ENCODE measurements around the gene MRPS26. TPM values are rescaled to one million over a fixed set of nuclear protein-coding genes. Genes with fewer than 3 reads are reported as not detected.
A peak's percentile ranks its signal among the peaks of the same experiment; 100 is the strongest.

The MRPS26 gene
- total and polyA plus RNA-seq, 2 of the 13 experiments (the other 11 are each of a cell fraction or from before 2014, with no cell fraction given), result 89.8 to 187 TPM

DNA sequence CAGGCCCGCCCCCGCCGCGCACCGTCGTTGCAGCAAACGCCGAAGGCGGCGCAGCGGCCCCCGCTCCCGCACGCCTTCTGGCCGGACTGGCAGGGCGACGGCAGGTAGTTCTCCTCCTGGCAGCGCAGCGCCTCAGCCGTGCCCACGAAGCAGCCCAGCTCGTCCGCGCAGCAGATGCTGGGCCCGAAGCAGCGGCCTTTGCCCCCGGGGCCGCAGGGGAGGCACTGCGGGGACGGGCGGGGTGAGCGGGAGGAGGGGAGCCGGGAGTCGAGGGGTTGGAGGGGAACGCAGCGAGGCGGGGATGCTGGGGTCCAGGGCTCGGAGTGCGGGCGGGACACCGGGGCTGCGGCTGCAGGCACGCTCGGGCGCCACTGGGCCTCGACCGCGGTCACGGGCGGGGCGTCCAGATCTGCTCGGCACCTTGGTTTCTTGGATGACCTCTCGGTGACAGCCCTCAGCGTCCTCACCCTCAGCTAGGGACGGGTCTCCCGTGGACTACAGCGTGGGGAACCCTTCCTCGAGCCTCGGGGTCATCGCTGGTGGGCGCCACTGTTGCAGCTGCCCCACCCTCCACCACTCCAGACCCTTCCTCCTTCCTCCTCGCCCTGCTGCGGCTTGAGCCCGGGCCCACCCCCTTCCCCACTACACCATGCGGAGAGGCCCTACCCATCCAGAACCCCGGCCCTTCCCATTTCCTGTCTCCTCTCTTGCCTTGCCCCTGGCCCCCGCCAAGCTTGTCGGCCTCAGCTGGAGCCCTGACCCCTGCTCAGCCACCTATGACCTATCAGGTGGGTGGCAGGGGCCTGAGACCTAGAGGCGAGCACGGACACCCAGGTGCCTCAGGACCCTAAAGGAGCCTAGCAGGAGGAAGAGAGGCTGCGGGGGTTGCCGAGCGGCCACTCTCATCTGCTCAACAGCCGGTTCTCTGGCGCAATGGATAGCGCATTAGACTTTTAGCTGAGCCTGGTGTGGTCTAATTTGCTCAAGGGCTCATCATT, 37.4 kb downstream of the MRPS26 start (continued):
- TF ChIP-seq RAD51 (IDR thresholded peaks at IDR 0.05; ENCODE audit: borderline replicate concordance), result no peak
- TF ChIP-seq ZNF567 (CRISPR knock-in tag; IDR thresholded peaks at IDR 0.05; ENCODE audit: borderline replicate concordance), result 0 out of 2 replicates have a peak, but pooled peaks have one; percentile 67
- TF ChIP-seq, protein P1, sequence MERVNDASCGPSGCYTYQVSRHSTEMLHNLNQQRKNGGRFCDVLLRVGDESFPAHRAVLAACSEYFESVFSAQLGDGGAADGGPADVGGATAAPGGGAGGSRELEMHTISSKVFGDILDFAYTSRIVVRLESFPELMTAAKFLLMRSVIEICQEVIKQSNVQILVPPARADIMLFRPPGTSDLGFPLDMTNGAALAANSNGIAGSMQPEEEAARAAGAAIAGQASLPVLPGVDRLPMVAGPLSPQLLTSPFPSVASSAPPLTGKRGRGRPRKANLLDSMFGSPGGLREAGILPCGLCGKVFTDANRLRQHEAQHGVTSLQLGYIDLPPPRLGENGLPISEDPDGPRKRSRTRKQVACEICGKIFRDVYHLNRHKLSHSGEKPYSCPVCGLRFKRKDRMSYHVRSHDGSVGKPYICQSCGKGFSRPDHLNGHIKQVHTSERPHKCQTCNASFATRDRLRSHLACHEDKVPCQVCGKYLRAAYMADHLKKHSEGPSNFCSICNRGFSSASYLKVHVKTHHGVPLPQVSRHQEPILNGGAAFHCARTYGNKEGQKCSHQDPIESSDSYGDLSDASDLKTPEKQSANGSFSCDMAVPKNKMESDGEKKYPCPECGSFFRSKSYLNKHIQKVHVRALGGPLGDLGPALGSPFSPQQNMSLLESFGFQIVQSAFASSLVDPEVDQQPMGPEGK (CRISPR knock-in tag; IDR thresholded peaks at IDR 0.05), result peak; percentile 35
- TF ChIP-seq, protein P2, sequence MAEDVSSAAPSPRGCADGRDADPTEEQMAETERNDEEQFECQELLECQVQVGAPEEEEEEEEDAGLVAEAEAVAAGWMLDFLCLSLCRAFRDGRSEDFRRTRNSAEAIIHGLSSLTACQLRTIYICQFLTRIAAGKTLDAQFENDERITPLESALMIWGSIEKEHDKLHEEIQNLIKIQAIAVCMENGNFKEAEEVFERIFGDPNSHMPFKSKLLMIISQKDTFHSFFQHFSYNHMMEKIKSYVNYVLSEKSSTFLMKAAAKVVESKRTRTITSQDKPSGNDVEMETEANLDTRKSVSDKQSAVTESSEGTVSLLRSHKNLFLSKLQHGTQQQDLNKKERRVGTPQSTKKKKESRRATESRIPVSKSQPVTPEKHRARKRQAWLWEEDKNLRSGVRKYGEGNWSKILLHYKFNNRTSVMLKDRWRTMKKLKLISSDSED (CRISPR knock-in tag; IDR thresholded peaks at IDR 0.05), result no peak
- TF ChIP-seq KLF12 (CRISPR knock-in tag; IDR thresholded peaks at IDR 0.05; ENCODE audit: borderline replicate concordance), result no peak
- peak; percentile 56; the same call in 1 of the 2 replicates for TF ChIP-seq NFKB2 (CRISPR knock-in tag; IDR thresholded peaks at IDR 0.05; ENCODE audit: borderline replicate concordance)
- TF ChIP-seq ZNF484 (CRISPR knock-in tag; IDR thresholded peaks at IDR 0.05; ENCODE audit: borderline replicate concordance, low read depth), result no peak
- TF ChIP-seq KDM1A (CRISPR knock-in tag; IDR thresholded peaks at IDR 0.05), result no peak
- TF ChIP-seq ZNF766 (CRISPR knock-in tag; IDR thresholded peaks at IDR 0.05; ENCODE audit: borderline replicate concordance), result no peak
- no peak for TF ChIP-seq KDM6A (CRISPR knock-in tag; IDR thresholded peaks at IDR 0.05; ENCODE audit: low read depth)
- TF ChIP-seq, protein P3, sequence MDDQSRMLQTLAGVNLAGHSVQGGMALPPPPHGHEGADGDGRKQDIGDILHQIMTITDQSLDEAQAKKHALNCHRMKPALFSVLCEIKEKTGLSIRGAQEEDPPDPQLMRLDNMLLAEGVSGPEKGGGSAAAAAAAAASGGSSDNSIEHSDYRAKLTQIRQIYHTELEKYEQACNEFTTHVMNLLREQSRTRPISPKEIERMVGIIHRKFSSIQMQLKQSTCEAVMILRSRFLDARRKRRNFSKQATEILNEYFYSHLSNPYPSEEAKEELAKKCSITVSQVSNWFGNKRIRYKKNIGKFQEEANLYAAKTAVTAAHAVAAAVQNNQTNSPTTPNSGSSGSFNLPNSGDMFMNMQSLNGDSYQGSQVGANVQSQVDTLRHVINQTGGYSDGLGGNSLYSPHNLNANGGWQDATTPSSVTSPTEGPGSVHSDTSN (CRISPR knock-in tag; IDR thresholded peaks at IDR 0.05; ENCODE audit: borderline replicate concordance), result no peak
- TF ChIP-seq, protein P4, sequence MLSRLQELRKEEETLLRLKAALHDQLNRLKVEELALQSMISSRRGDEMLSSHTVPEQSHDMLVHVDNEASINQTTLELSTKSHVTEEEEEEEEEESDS (CRISPR knock-in tag; IDR thresholded peaks at IDR 0.05; ENCODE audit: borderline replicate concordance), result no peak
- no peak for TF ChIP-seq ZNF775 (CRISPR knock-in tag; IDR thresholded peaks at IDR 0.05; ENCODE audit: borderline replicate concordance)
- TF ChIP-seq ATF7 (IDR thresholded peaks at IDR 0.05), result no peak
- 0 out of 2 replicates have a peak, but pooled peaks have one; percentile 21 for TF ChIP-seq ATF7 (CRISPR knock-in tag; IDR thresholded peaks at IDR 0.05)
- TF ChIP-seq SYNCRIP (IDR thresholded peaks at IDR 0.05; ENCODE audit: insufficient read depth, low read depth, low read length), result no peak
- no peak for TF ChIP-seq ZZZ3 (CRISPR knock-in tag; IDR thresholded peaks at IDR 0.05; ENCODE audit: borderline replicate concordance)
- TF ChIP-seq, protein P5, sequence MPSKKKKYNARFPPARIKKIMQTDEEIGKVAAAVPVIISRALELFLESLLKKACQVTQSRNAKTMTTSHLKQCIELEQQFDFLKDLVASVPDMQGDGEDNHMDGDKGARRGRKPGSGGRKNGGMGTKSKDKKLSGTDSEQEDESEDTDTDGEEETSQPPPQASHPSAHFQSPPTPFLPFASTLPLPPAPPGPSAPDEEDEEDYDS (CRISPR knock-in tag; IDR thresholded peaks at IDR 0.05), result no peak
- peak; percentile 73; the same call in 1 of the 2 replicates for TF ChIP-seq ZBTB38 (CRISPR knock-in tag; IDR thresholded peaks at IDR 0.05)
- no peak; the same call in none of the 2 replicates for TF ChIP-seq EEA1 (CRISPR knock-in tag; IDR thresholded peaks at IDR 0.05; ENCODE audit: borderline replicate concordance)
- no peak for TF ChIP-seq AGO1 (IDR thresholded peaks at IDR 0.05; ENCODE audit: low read depth, low read length, poor library complexity, severe bottlenecking)
- no peak for TF ChIP-seq ZBTB21 (CRISPR knock-in tag; IDR thresholded peaks at IDR 0.05)
- TF ChIP-seq RBAK (CRISPR knock-in tag; IDR thresholded peaks at IDR 0.05), result no peak
- TF ChIP-seq SUZ12 (IDR thresholded peaks at IDR 0.05; ENCODE audit: low read depth, low read length), result no peak
